HL-60 (cell line): Measurements from ENCODE around the gene FBXO24.

Experiments used
- CTCF ChIP-seq: IDR thresholded peaks from one replicate; pipeline ENCODE4 v1.5.1; 2011; ENCODE audit warnings: low read length, control low read depth, inconsistent platforms; ENCODE audit not compliant: insufficient read depth
- POLR2AphosphoS5 ChIP-seq: IDR thresholded peaks from 2 replicates; pipeline ENCODE4 v1.6.1; 2012; ENCODE audit warnings: low read depth

- no peak for TF ChIP-seq CTCF
- TF ChIP-seq POLR2AphosphoS5, result no peak
These were observed 13.7 kb upstream of the FBXO24 start for GRCh38 chr7:100572281-100572948.
